ACHN (cell line): ENCODE measurements around the gene DNAJC21.
A peak's percentile ranks its signal among the peaks of the same experiment; 100 is the strongest.
"Not testable (repeated sequence)": the region's sequence is repeated elsewhere in the genome, so short reads cannot be mapped to it uniquely, and the experiment has no call there.

Experiments used
- DNase-seq: peaks from one replicate; pipeline ENCODE4 v3.0.0-alpha.2; 2015
- in situ Hi-C: cut with HindIII; loops from 2 replicates; pipeline ENCODE4 v1.10.0; 2017; ENCODE audit warnings: low sequenced_read_pairs, low pct_ligation_motif_present, low pct_unique_long_range_greater_than_20kb

Gene DNAJC21

DNA sequence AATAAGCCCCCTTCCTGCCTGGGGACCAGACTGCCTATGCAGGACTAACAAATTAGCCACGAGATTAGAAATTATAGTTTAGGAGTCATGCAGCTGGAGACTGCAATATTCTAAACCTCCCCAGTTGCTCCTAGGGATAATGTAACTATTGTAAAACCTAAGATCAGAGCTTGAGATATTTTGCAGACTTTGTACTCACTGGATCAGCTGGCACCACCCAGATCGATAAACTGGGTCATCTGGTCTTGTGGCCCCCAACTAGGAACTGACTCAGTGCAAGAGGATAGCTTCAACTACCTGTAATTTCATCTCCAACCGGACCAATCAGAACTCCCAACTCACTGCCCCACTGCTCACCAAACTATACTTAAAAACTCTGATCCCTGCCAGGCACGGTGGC, 38.2 kb downstream of the DNAJC21 start:
- in situ Hi-C loops = no loop called here
- DNase-seq = no peak

DNA sequence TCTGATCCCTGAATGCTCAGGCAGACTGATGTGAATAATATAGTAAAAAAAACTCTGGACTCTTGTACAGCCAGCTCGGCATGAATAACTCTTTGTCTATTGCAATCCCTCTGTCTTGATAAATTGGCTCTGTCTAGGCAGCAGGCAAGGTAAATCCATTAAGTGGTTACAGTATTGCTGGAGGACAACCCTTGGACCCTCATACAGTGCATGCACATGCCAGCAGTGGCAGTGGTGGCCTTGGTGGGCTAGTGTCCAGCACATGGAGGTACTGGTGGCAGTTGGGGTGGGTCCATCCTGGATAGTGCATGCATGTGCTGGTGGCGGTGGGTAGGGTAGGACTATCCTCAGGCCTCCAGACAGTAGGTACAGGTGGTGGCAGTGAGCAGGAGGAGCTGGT, 38.9 kb downstream of the DNAJC21 start:
- in situ Hi-C loops = no loop called here
- DNase-seq = no peak

- DNase-seq = no peak
- in situ Hi-C loops = no loop called here
Observed at GRCh38 chr5:34970552-34970951, 41.2 kb downstream of the DNAJC21 start.

DNA sequence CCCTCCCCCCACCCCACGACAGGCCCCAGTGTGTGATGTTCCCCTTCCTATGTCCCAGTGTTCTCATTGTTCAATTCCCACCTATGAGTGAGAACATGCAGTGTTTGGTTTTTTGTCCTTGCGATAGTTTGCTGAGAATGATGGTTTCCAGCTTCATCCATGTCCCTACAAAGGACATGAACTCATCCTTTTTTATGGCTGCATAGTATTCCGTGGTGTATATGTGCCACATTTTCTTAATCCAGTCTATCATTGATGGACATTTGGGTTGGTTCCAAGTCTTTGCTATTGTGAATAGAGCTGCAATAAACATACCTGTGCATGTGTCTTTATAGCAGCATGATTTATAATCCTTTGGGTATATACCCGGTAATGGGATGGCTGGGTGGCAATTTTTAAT, 42.3 kb downstream of the DNAJC21 start:
- in situ Hi-C loops, DNase-seq: not testable (repeated sequence)

- DNase-seq = no peak
- in situ Hi-C loops = no loop called here
Observed at GRCh38 chr5:34976347-34976746, 47.0 kb downstream of the DNAJC21 start.

DNA sequence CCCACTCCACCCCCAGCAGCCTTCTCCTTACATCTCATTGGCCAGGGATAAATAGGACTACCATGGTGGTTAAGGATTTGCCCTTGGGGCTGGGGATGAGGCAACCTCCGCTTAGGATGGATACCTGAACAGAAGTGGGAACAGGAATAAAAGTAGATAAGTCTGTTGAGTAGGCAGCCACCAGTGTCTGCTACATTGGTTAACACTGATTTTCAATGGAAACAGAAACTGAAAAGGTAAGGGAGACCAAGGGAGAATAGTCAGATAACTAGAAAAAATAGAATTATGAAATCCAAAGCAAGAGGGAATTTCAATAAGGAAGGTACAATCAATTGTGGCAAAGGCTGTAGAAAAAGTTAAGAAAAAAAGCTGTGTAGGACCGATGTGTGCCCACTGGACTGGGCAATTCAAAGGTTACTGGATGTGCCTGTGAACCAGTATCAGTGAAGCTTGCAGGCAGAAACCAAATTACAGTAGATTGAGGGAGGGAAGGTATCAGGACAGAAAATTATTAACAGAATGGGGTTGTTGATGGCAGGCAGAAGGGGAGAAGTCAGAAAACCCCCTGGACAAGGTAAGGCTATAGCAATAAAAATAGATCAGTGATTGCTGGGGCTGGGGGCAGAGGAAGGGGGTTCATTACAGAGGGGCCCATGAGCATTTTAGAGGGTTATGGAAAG, 48.7 kb downstream of the DNAJC21 start:
- no peak for DNase-seq
- in situ Hi-C loops = no loop called here

- DNase-seq = no peak
- in situ Hi-C loops = no loop called here
Observed at GRCh38 chr5:34978681-34979080, 49.3 kb downstream of the DNAJC21 start.

DNA sequence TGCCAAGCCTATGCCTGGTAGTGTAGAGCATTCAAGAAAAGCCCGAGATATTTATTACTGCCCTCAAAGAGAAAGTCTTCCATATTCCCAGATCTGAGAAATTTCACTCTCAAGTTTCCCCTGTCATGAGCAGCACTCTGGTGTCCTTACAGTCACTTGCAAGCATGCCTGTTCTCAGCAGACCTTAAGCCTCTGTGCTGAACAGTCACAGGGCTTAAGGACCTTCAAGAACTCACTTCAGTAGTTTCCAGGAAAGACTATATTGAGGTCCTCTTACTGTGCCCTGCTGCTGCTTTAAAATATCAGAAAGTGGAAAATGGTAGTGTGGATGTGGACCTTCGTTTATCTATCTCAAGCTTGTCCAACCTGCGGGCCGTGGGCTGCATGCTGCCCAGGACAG, 53.5 kb downstream of the DNAJC21 start:
- in situ Hi-C loops = no loop called here
- no peak for DNase-seq

- DNase-seq = no peak
- in situ Hi-C loops = no loop called here
Observed at GRCh38 chr5:34986965-34987364, 57.6 kb downstream of the DNAJC21 start.

- no peak for DNase-seq
- in situ Hi-C loops = no loop called here
Observed at GRCh38 chr5:34991486-34992238, 62.3 kb downstream of the DNAJC21 start.

- in situ Hi-C loops = no loop called here
- no peak for DNase-seq
Observed at GRCh38 chr5:34993951-34994350, 64.6 kb downstream of the DNAJC21 start.

DNA sequence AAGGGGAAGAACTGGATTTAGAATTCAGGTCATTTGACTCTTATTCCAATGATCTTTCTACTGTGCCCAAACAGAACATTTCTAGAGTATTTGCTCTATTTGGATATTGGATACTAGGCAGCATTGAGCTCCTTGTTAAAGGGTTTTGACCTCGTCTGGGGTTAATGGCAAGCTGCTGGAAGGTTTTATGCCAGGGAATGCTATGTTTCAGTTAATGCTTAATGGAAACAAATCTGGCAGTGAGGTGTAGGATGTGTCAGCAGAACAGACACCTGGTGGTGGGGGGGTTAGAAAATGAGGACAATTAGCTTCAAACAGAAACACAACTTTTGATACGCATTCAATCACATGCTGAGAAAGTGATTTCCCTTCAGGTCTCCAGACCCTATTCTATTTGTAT, 66.9 kb downstream of the DNAJC21 start:
- DNase-seq = no peak
- in situ Hi-C loops = no loop called here

DNA sequence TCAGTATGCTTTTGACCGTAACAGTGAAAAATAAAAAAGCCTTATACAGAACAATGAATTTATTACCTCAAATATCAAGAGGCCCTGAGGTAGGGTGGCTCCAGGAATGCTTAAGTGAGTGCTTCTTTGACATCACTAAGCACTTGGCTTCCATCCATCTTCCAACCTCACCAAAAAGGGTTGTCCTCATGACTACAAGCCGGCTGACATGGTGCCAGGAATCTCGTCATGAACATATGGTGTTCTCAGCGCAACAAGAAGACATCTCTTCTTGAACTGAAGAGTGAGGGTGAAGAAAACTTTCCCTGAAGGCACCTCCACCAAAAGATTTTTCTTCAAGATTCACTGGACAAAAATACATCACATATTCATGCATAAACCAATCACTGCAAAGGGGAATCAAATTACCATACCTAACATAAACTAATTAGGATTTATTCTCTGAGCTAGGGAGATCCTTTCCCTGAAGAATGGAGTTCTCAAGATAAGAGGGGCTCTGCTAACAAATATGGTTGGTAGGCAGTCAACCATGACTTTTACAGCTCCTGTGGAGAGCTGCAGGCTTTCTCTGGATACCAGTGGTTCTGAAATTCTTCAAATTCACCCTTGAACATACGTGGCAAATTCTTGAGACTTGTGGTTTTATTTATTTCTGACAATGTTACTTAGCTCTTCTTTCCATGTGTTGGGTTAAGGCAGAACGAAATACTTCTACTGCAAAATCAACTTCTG, 68.9 kb downstream of the DNAJC21 start:
- in situ Hi-C loops = no loop called here
- DNase-seq = no peak

GRCh38 chr5:35001842-35002241, 72.5 kb downstream of the DNAJC21 start:
- no peak for DNase-seq
- in situ Hi-C loops = no loop called here

DNA sequence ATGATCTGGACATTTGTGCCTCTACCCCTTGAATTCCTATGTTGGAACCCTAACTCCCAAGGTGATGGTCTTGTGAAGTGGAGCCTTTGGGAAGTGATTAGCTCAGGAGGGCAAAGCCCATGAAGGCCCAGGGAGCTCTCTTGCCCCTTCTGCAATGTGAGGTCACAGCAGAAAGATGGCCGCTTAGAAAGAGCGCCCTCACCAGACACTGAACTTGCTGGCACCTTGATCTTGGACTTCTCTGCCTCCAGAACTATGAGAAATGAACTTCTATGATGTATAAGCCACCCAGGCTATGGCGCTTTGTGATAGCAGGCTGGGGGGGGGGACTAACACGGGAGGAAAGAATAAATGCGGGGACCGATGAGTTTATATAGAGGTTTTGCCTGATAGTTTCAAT, 73.1 kb downstream of the DNAJC21 start:
- in situ Hi-C loops = no loop called here

GRCh38 chr5:35003018-35003957, 73.9 kb downstream of the DNAJC21 start:
- in situ Hi-C loops = no loop called here
- peak; percentile 56 for DNase-seq

More for the DNA sequence above, 73.1 kb downstream of the DNAJC21 start:
- DNase-seq = no peak

DNA sequence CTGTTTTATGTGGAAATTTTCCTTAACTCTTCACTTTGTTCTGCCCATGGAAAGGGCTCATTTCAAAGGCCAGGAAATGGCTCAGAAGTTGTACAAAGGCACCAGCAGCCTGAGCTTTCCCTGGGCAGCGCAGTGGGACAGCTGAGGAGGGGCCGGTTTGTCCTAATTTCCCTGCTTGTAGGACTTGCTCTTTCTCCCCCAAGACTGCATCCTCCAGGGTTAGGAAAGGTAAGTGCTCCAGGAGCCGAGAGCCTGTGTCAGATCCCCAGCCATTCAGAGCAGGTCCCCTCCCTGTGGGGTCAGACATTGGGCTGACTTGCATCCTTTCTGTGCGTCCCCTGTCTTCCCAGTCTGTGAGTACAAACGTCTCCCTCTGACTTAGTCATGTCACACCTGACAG, 74.8 kb downstream of the DNAJC21 start:
- no peak for DNase-seq
- in situ Hi-C loops = no loop called here

- DNase-seq = no peak
- in situ Hi-C loops = no loop called here
Observed at GRCh38 chr5:35004771-35005170, 75.4 kb downstream of the DNAJC21 start.
